Brain pericyte (primary cell): Measurements from ENCODE around the gene RAB11FIP3.
"Not testable (repeated sequence)": the region's sequence is repeated elsewhere in the genome, so short reads cannot be mapped to it uniquely, and the experiment has no call there.

Source experiments
- DNase-seq: peaks from one replicate; pipeline ENCODE4 v3.0.0-alpha.2; 2012; ENCODE audit warnings: low read depth, low spot score

The RAB11FIP3 gene

DNA sequence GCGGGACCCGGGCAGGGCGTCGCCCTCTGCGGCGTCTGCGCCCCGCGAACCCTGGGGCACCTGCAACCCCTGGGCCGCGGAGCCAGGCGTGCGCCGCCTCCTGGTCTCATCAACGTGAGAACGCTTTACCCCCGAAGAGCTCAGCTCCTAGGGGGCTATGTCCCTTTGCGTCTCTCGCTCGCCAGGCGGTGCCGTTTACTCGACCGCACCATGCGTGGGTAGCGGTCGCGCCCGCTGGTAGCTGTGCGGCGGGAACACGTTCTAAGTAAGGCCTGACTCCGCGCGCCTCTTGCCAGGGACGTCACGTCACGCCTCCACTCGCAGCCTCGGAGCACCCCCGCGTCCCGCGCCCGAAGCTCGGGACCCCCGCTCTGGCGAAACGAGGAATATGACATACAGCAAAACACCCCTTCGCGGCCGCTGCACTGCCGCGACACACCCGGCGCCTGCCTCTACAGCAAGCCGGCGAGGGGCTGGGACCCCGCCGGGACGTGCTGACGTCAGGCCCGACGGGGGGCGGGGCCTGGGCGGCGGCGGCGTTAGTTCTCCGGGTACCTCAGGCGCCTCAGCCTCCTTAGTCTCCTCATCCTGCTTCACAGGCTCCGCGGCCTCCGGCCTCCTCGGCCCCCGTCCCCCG lies at the start of gene RAB11FIP3:
Gene RAB11FIP3 (plus strand): TSS at position 568 of the 637 bp plus-strand sequence. CDS start 358 bp downstream, outside the sequence.
- peak; percentile 37 for DNase-seq

- DNase-seq, result no peak
These were observed 49.3 kb upstream of the RAB11FIP3 start for GRCh38 chr16:375927-376816.

GRCh38 chr16:376817-377418 lies 48.5 kb upstream of the RAB11FIP3 start:
- DNase-seq, result no peak

DNA sequence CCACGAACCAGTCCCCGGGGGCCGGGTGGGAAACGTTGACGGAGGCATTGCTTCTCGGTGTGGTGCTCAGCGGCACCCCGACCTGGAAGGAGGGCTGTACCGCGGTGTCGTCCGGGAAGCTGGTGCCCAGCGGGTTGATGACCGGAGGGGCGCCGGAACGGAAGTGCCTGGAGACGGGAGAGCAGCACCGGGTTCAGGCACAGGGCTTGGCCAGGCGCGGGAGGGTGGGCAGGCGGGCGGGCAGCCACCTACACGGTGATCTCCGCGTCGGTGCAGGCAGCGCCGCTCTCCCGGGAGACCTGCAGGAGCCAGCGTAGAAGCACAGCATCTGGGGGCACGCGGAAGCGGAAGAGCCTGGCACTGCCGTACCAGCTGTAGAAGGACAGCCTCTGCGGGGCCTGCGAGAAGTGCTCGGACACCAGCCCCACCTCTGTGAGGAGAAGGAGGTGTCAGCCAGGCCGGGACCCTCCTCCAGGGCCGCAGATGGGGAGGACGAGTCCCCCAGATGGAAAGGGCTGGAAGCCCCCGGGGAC lies 48.0 kb upstream of the RAB11FIP3 start:
- no peak for DNase-seq

DNA sequence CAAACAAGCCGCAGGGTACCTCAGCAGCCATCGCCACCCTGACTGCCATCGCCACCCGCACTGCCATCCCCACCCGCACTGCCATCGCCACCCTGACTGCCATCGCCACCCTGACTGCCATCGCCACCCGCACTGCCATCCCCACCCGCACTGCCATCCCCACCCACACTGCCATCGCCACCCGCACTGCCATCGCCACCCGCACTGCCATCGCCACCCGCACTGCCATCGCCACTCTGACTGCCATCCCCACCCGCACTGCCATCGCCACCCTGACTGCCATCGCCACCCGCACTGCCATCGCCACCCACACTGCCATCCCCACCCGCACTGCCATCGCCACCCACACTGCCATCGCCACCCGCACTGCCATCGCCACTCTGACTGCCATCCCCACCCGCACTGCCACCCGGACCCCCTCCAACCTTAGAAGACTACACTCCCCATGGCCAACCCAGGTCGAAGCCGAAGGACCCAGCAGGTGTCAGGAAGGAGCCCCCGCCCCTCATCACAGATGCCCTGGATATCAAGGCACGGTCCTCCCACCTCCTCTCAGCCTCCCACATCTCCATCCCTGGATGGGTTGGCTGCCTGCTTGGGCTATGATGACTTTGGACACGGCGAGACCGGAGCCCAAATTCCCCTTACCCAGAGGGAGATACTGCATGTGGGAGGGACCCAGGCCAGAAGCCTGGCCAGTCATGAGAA lies 47.2 kb upstream of the RAB11FIP3 start:
- not testable (repeated sequence) for DNase-seq

DNA sequence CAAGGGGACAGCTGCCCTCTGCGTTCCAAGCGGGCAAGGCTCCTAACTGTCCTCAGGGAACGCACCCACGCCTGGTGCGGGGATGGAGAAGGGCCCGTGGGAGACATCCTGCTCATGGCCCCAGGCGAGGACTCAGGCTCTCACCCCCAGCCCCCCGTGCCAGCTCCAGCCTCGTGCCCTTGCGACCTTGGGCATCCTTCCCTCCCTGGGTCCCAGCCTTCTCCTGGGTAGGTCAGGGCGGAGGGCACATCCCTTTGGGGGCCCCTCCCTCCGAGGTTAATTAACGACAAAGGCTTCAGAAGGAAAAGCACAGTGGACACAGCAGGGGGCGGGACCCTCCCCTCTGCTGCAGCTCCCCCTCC lies 46.6 kb upstream of the RAB11FIP3 start:
- DNase-seq, result no peak

- DNase-seq, result no peak
These were observed 46.1 kb upstream of the RAB11FIP3 start for GRCh38 chr16:379183-379960.

GRCh38 chr16:379961-380761 lies 45.3 kb upstream of the RAB11FIP3 start:
- DNase-seq, result no peak

- no peak for DNase-seq
These were observed 44.8 kb upstream of the RAB11FIP3 start for GRCh38 chr16:380762-381011.

- no peak for DNase-seq
These were observed 44.2 kb upstream of the RAB11FIP3 start for GRCh38 chr16:381012-381788.

GRCh38 chr16:381789-382717 lies 43.4 kb upstream of the RAB11FIP3 start, which contains the start of gene PGAP6:
PGAP6 (minus strand) TSS chr16:381978; CDS start chr16:381821, 157 bp downstream.
- no peak for DNase-seq

DNA sequence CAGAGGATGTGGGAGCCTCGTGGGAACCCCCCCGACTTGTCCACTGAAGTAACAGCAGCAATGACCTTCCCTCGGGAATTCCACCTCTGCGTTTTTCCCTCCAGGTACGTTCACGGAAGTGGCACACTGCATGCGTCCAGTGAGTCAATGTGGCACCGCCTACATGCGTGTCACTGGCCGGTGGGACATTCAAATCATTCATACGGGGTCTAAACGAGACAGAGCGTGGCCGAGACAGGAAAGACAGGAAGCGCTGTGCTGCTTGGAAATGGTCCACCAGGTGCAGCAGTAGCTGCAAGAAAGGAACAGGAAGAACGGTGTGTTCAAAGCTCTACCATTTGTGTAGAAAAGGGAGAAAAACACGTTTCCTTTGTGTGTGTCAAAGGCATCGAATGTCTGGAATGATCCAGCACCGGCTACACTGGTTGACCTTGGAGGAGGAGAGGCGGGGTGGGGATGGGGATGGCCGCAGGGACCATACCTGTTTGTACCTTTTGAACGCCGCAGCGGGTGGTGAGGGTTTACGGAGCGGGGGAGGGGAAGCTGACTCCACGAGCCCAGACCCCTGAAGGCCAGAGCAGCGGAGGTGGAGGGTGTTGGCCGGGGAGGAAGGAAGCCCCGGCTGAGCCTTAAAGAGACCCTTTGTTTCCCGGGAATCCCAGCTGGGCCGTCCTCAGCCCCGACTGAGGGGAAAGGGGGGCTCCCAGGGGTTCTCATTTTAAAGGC lies 42.0 kb upstream of the RAB11FIP3 start:
- no peak for DNase-seq

DNA sequence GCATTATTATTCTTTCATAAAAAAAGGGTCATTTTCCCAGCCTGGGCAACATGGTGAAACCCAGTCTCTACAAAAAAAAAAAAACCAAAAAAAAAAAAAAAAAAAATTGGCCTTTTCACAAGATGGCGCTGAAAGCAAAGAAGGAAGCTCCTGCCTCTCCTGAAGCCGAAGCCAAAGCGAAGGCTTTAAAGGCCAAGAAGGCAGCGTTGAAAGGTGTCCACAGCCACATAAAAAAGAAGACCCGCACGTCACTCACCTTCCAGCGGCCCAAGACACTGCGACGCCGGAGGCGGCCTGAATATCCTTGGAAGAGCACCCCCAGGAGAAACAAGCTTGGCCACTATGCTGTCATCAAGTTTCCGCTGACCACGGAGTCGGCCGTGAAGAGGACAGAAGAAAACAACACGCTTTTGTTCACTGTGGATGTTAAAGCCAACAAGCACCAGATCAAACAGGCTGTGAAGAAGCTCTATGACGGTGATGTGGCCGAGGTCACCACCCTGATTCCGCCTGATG lies 38.8 kb upstream of the RAB11FIP3 start:
- DNase-seq, result no peak

DNA sequence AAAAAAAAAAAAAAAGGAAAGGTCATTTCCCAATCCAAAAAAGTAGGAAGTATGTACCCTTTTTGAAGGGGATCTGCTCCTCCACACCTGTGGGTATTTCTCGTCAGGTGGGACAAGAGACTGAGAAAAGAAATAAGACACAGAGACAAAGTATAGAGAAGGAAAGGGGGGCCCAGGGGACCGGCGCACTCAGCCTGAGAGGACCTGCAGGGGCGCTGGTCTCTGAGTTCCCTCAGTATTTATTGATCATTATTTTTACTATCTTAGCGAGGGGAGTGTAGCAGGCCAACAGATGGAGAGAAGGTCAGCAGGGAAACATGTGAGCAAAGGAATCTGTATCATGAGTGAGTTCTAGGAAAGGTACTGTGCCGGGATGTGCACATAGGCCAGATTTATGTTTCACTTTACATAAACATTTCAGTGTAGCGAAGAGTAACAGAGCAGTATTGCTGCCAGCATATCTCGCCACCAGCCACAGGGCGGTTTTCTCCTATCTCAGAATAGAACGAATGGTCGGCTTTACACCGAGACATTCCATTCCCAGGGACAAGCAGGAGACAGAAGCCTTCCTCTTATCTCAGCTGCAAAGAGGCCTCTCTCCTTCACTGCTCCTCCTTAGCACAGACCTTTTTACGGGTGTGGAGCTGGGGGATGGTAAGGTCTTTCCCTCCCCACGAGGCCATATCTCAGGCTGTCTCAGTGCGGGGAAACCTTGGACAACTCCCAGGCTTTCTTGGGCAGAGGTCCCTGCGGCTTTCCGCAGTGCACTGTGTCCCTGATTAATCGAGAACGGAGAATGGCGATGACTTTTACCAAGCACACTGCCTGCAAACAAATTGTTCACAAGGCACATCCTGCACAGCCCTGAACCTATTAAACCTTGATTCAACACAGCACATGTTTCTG lies 37.4 kb upstream of the RAB11FIP3 start:
- not testable (repeated sequence) for DNase-seq

DNA sequence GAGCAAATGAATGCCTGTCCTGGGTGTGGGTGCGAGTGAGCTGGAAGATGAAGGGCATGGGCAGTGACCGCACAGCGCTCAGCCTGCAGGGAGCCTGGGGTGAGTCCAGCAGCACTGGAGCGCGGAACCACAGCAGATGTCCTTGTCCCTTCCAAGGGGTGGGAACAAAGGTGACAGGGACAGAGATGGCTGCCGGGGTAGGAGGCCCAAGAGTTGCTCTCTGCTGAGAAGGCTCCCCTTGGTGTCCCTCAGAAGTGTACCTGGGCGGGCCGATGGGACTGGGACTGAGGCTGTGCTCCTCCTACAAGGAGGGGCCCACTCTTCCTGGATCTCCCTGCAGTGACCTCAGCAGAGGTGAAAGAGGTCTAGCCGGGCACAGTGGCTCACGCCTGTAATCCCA lies 36.1 kb upstream of the RAB11FIP3 start:
- DNase-seq, result no peak

DNA sequence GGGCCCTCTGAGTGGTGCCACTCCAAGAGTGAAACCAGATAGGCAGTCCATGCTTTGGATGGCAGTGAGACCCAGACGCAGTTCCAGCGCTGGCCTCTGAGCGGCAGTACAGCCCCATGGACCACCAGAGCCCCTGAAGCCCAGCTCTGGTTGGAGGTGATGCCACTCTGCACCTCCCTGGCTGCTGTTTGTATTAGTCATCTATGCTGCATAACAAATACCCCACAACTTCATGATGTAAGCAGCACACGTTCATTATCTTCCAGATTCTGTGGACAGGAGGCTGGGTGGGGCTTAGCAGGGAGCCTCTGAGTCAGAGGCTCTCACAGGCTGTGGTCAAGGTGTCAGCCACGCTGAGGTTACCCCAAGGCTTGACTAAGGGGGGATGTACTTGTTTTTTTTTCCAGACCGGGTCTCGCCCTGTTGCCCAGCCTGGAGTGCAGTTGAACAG lies 33.5 kb upstream of the RAB11FIP3 start:
- DNase-seq, result no peak
